ENCODE measurements around the gene ZBTB44.

GRCh38 chr11:130213979-130214281 is 100.8 kb downstream of the ZBTB44 start:
- TF ChIP-seq ISL1 (CRISPR knock-in tag; IDR thresholded peaks at IDR 0.05) (no peak), PATZ1 (CRISPR knock-in tag; IDR thresholded peaks at IDR 0.05; ENCODE audit: borderline replicate concordance) (no peak), TOX (CRISPR knock-in tag; IDR thresholded peaks at IDR 0.05; ENCODE audit: borderline replicate concordance) (no peak), CREB5 (CRISPR knock-in tag; IDR thresholded peaks at IDR 0.05; ENCODE audit: low read depth) (no peak), PPARA (CRISPR knock-in tag; IDR thresholded peaks at IDR 0.05; ENCODE audit: borderline replicate concordance) (no peak), TSHZ2 (CRISPR knock-in tag; IDR thresholded peaks at IDR 0.05) (no peak), ZFP3 (CRISPR knock-in tag; IDR thresholded peaks at IDR 0.05) (no peak), OSR1 (CRISPR knock-in tag; IDR thresholded peaks at IDR 0.05) (no peak)
